MCF 10A (cell line): Measurements from ENCODE around the gene CBFA2T3. TPM values are rescaled to one million over a fixed set of nuclear protein-coding genes. Genes with fewer than 3 reads are reported as not detected.
A peak's percentile ranks its signal among the peaks of the same experiment; 100 is the strongest.

Source experiments
- BruUV-seq: library from RNA; stranded (reverse); fragments of 400-500 nt; replicated peaks from 2 replicates; lab custom pipeline; 2021; lab: Mats Ljungman, UMichigan
- CTCF ChIA-PET: fragments of 300-600 bp; sonication (Branson Sonifier 250); formaldehyde crosslinking; extraction: SDS; loops from one replicate; lab custom pipeline; 2021; ENCODE audit warnings: antibody characterized with exemption, inconsistent platforms; lab: Yijun Ruan, JAX
- POLR2A ChIA-PET: fragments of 300-600, 350-650 bp; sonication (Branson Sonifier 250); formaldehyde crosslinking; extraction: SDS; loops from one replicate; lab custom pipeline; 2020; ENCODE audit warnings: antibody characterized with exemption, inconsistent platforms; lab: Yijun Ruan, JAX
- DNase-seq: peaks from one replicate; pipeline ENCODE4 v3.0.0-alpha.2; 2018; ENCODE audit not compliant: unreplicated experiment
- H3K27ac Mint-ChIP-seq: one replicate; pipeline ENCODE4 v1.8.0; 2022; ENCODE audit warnings: mild to moderate bottlenecking, low read depth, mixed read lengths; ENCODE audit not compliant: unreplicated experiment
- H3K27me3 Mint-ChIP-seq: one replicate; pipeline ENCODE4 v1.8.0; 2022; ENCODE audit warnings: mixed read lengths; ENCODE audit not compliant: insufficient read depth, unreplicated experiment
- H3K36me3 Mint-ChIP-seq: one replicate; pipeline ENCODE4 v1.8.0; 2022; ENCODE audit warnings: mild to moderate bottlenecking, moderate library complexity, mixed read lengths; ENCODE audit not compliant: insufficient read depth, unreplicated experiment
- H3K4me1 Mint-ChIP-seq: one replicate; pipeline ENCODE4 v1.8.0; 2022; ENCODE audit warnings: mixed read lengths; ENCODE audit not compliant: insufficient read depth, unreplicated experiment
- H3K4me3 Mint-ChIP-seq: one replicate; pipeline ENCODE4 v1.8.0; 2022; ENCODE audit warnings: mild to moderate bottlenecking, moderate library complexity, mixed read lengths; ENCODE audit not compliant: unreplicated experiment
- H3K9me3 Mint-ChIP-seq: one replicate; pipeline ENCODE4 v1.8.0; 2022; ENCODE audit warnings: mixed read lengths; ENCODE audit not compliant: unreplicated experiment
- CTCF ChIP-seq: fragments of 200-600 bp; IDR thresholded peaks from one replicate; pipeline ENCODE4 v1.8.0; 2022; ENCODE audit warnings: antibody characterized with exemption, mild to moderate bottlenecking; ENCODE audit not compliant: unreplicated experiment
- intact Hi-C: fragments of 100-400 bp; cut with micrococcal nuclease; formaldehyde crosslinking; loops from 2 replicates; pipeline ENCODE4 v1.14.1; 2022
- total RNA-seq: library from RNA; stranded (reverse); gene quantifications from 2 replicates; pipeline ENCODE4 v1.2.3, GENCODE V29; 2022

The CBFA2T3 gene
- total RNA-seq, 1 experiment from 2014 or later: not detected

GRCh38 chr16:88922826-88923410 is 54.1 kb downstream of the CBFA2T3 start:
- intact Hi-C loops: no loop called here
- no TSS peak for BruUV-seq
- ChIA-PET CTCF (interaction anchor here (0.6 kb wide), 1 partner anchor 54 kb away, joined by 4 read pairs; no protein-coding TSS in a partner anchor), POLR2A (interaction anchor here (0.7 kb wide), 1 partner anchor 17 kb away, joined by 3 read pairs; no protein-coding TSS in a partner anchor)
- Mint-ChIP-seq H3K9me3 (no peaks in the 10 kb centered on the region), H3K27me3 (no peaks in the 10 kb centered on the region), H3K4me3 (no peak overlapping the region), H3K27ac (no peak overlapping the region), H3K36me3 (no peaks in the 10 kb centered on the region), H3K4me1 (no peaks in the 10 kb centered on the region)
- no peak for DNase-seq
- no peak for TF ChIP-seq CTCF

GRCh38 chr16:88922114-88922825 is 54.7 kb downstream of the CBFA2T3 start:
- H3K9me3 Mint-ChIP-seq: no peaks in the 10 kb centered on the region
- no peaks in the 10 kb centered on the region for H3K36me3 Mint-ChIP-seq
- ChIA-PET POLR2A (no interaction called here), CTCF (interaction anchor here (0.6 kb wide), 1 partner anchor 54 kb away, joined by 4 read pairs; no protein-coding TSS in a partner anchor)
- H3K27ac Mint-ChIP-seq: peak overlapping the region; percentile 46
- no peaks in the 10 kb centered on the region for H3K27me3 Mint-ChIP-seq
- peaks cover 5% of the 10 kb centered on the region for H3K4me1 Mint-ChIP-seq
- no peak overlapping the region for H3K4me3 Mint-ChIP-seq
- BruUV-seq: no TSS peak
- peak; percentile 78 for DNase-seq
- intact Hi-C loops: no loop called here
- no peak for TF ChIP-seq CTCF

- H3K4me1 Mint-ChIP-seq: peaks cover 5% of the 10 kb centered on the region
Observed at GRCh38 chr16:88921591-88921990, 55.4 kb downstream of the CBFA2T3 start.

More at GRCh38 chr16:88921591-88921990, 55.4 kb downstream of the CBFA2T3 start:
- DNase-seq: no peak
- Mint-ChIP-seq H3K27ac (no peak overlapping the region), H3K9me3 (no peaks in the 10 kb centered on the region), H3K4me3 (no peak overlapping the region), H3K27me3 (no peaks in the 10 kb centered on the region), H3K36me3 (no peaks in the 10 kb centered on the region)
- BruUV-seq: no TSS peak
- CTCF ChIA-PET: no interaction called here
- intact Hi-C loops: no loop called here
- POLR2A ChIA-PET: no interaction called here
- TF ChIP-seq CTCF: no peak
